Ectodermal cell (in vitro differentiated cells): ENCODE results near the gene CSAD.

Experiments
- H3K27ac ChIP-seq: 2 replicates; pipeline ENCODE4 v1.7.0; 2013; ENCODE audit warnings: mild to moderate bottlenecking, low read depth, low read length; ENCODE audit not compliant: insufficient read depth, poor library complexity, severe bottlenecking
- H3K27me3 ChIP-seq: 2 replicates; pipeline ENCODE4 v1.7.0; 2013; ENCODE audit warnings: mild to moderate bottlenecking, low read length; ENCODE audit not compliant: insufficient read depth, control insufficient read depth, poor library complexity, severe bottlenecking
- H3K36me3 ChIP-seq: one replicate; pipeline ENCODE4 v1.7.0; 2013; ENCODE audit warnings: low read length; ENCODE audit not compliant: control insufficient read depth, insufficient read depth
- H3K4me1 ChIP-seq: one replicate; pipeline ENCODE4 v1.7.0; 2013; ENCODE audit warnings: low read length; ENCODE audit not compliant: control insufficient read depth, insufficient read depth
- H3K4me3 ChIP-seq: 2 replicates; pipeline ENCODE4 v1.7.0; 2013; ENCODE audit warnings: low read depth, low read length, control low read depth; ENCODE audit not compliant: insufficient read depth
- H3K9me3 ChIP-seq: 2 replicates; pipeline ENCODE4 v1.7.0; 2013; ENCODE audit warnings: mild to moderate bottlenecking, low read length, moderate library complexity; ENCODE audit not compliant: control insufficient read depth
- WGBS, 2 experiments: methylation state at CpG; one replicate each; pipeline ENCODE4 v1.1.7; 2013; ENCODE audit warnings: missing lambda C conversion rate in 2 of 2; 5-methylcytosine and 5-hydroxymethylcytosine counted together

The CSAD gene

DNA sequence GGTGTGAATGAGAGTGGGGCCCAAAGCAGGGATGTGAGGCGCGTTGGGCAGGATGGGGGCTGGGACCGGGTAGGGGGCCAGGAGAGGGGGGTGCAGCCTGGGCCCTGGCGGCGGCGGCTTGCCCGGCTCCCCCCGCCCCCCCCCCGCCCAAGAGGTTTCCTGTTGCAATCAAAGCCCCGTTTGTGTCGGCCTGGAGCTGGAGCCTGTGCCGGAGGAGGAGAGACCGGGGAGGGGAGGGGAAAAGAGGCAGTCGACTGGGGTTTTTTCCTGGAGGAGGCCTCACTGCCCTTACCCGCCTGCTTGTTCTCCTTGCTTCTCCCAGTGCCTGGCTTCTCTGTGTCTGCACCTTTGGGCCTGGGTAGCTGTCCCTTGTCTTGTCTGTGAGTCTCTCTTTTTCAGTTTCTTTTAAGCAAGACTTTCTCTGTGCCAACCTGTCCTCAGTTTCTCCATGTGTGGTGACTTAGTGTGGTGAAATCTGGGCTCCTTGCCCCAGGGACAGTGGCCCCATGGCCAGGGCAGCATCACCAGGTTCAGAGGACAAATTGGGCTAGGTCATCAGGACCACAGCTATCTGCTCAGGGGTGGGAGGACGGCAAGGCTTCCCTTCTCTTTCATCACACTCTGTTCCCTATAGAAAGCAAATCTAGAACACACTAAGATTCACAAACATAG lies 42.8 kb upstream of the CSAD start:
- no peaks in the 10 kb centered on the region for H3K9me3 ChIP-seq
- H3K4me1 ChIP-seq, result peaks cover 48% of the 10 kb centered on the region
- H3K27me3 ChIP-seq, result peaks cover 10% of the 10 kb centered on the region
- no peak overlapping the region for H3K4me3 ChIP-seq
- no peak overlapping the region for H3K27ac ChIP-seq
- H3K36me3 ChIP-seq, result no peaks in the 10 kb centered on the region
- 11 to 12% methylated on average over 16 of the region's 16 CpGs for WGBS, 2 experiments

GRCh38 chr12:53222806-53223261 lies 42.1 kb upstream of the CSAD start:
- peaks cover 10% of the 10 kb centered on the region for H3K27me3 ChIP-seq
- no peaks in the 10 kb centered on the region for H3K9me3 ChIP-seq
- WGBS, 2 experiments, result 39 to 48% methylated on average over 4 of the region's 4 CpGs
- no peaks in the 10 kb centered on the region for H3K36me3 ChIP-seq
- no peak overlapping the region for H3K27ac ChIP-seq
- peak overlapping the region; percentile 33 for H3K4me3 ChIP-seq
- H3K4me1 ChIP-seq, result peaks cover 55% of the 10 kb centered on the region

GRCh38 chr12:53222170-53222721 lies 41.5 kb upstream of the CSAD start:
- Histone ChIP-seq H3K27me3 (peaks cover 11% of the 10 kb centered on the region), H3K36me3 (no peaks in the 10 kb centered on the region), H3K4me1 (peaks cover 60% of the 10 kb centered on the region), H3K4me3 (peak overlapping the region; percentile 33), H3K27ac (peak overlapping the region; percentile 92), H3K9me3 (no peaks in the 10 kb centered on the region)
- WGBS, 2 experiments, result 29 to 36% methylated on average over 4 of the region's 5 CpGs

DNA sequence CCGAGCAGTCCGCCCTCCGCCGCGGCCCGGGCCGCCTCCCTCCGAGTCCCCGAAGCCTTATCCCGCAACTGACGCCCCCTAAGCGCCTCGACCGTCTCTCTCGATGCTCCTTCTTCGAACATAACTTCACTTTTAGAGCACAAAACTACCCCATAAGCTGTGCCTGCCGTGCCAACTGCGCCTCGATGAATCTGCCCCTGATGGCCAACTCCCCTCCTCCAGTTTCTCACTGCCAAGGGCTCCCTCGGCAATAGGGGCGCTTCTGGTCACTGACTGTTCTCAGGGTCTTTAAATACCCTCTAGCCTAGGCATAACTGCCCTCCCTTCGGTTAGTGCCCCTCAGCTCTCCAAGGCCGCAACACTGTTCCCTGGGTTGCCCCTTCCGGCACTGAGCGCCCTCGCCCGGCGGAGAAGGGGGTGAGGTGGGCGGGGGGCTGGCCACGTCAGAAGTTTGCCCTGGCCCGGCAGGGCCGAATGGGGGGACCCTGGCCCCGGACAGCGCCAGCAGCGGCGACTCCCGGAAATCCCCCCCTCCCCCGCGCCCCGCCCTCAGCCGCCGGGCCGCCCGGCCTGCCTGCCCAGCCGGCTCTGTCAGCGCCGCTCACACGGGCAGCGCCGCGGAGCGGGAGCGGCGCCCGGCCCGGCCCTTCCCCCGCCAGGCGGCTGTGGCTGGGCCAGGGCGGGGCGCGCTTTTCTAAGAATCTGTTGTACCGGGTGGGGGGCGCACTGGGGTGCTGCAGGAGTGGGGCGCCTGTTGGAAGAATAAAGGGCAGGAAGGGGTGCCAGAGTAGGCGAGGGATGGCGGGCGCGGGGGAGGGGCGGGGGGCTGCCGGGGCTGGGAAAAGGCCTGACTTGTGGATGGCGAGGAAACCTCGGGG lies 40.7 kb upstream of the CSAD start:
- WGBS, 2 experiments, result 0 to 1% methylated on average over 72 of the region's 72 CpGs
- Histone ChIP-seq H3K27ac (peak overlapping the region; percentile 92), H3K9me3 (no peaks in the 10 kb centered on the region), H3K4me3 (peak overlapping the region; percentile 33), H3K27me3 (peaks cover 16% of the 10 kb centered on the region), H3K4me1 (peaks cover 68% of the 10 kb centered on the region), H3K36me3 (no peaks in the 10 kb centered on the region)

GRCh38 chr12:53220694-53221202 lies 40.0 kb upstream of the CSAD start:
- peaks cover 16% of the 10 kb centered on the region for H3K27me3 ChIP-seq
- H3K9me3 ChIP-seq, result no peaks in the 10 kb centered on the region
- peak overlapping the region; percentile 92 for H3K27ac ChIP-seq
- WGBS, 2 experiments, result 0% methylated on average over 42 of the region's 42 CpGs
- H3K4me1 ChIP-seq, result peaks cover 70% of the 10 kb centered on the region
- peak overlapping the region; percentile 72 for H3K4me3 ChIP-seq
- no peaks in the 10 kb centered on the region for H3K36me3 ChIP-seq

- Histone ChIP-seq H3K27me3 (peaks cover 16% of the 10 kb centered on the region), H3K4me3 (peak overlapping the region; percentile 72), H3K27ac (peak overlapping the region; percentile 73), H3K36me3 (no peaks in the 10 kb centered on the region), H3K4me1 (peaks cover 64% of the 10 kb centered on the region), H3K9me3 (no peaks in the 10 kb centered on the region)
- WGBS, 2 experiments, result 0% methylated on average over 49 to 52 of the region's 53 CpGs
Measured at GRCh38 chr12:53219956-53220693, 39.4 kb upstream of the CSAD start.

DNA sequence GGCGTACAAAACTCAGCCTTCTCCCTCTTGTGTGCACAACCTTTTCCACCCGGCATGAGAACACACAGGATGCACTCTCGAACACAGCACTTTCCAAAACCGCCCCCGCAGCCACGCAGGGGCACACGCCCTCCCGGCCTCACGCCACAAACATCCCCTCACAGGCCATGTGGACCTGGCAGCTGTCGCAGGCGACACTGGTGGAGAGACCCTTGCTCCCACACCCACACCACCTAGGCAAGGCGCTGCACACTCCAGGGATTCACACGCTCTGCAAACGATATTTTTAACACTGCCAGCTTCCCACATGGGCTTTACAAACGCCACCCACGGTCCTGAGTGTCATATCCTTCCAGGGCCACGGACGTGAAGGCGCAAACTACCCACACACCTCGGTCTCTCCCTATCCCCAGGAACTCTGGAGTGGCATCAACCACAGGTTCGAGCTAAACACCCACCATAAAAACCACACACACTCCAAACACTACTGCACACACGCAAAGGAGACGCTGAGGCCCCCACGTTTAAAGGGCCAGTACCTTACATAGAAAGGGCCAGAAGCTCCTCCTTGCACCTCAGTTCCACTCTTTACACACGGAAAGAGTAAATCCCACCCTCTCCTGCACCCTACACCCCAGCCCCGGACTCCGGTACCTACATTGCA lies 38.7 kb upstream of the CSAD start:
- 1 to 2% methylated on average over 27 of the region's 27 CpGs for WGBS, 2 experiments
- no peak overlapping the region for H3K27ac ChIP-seq
- peaks cover 3% of the 10 kb centered on the region for H3K36me3 ChIP-seq
- H3K4me1 ChIP-seq, result peaks cover 57% of the 10 kb centered on the region
- peak overlapping the region; percentile 72 for H3K4me3 ChIP-seq
- H3K27me3 ChIP-seq, result peaks cover 16% of the 10 kb centered on the region
- no peaks in the 10 kb centered on the region for H3K9me3 ChIP-seq

GRCh38 chr12:53218551-53219291 lies 38.0 kb upstream of the CSAD start:
- Histone ChIP-seq H3K36me3 (peaks cover 9% of the 10 kb centered on the region), H3K27me3 (peaks cover 16% of the 10 kb centered on the region), H3K4me3 (peak overlapping the region; percentile 72), H3K9me3 (no peaks in the 10 kb centered on the region), H3K27ac (no peak overlapping the region), H3K4me1 (peaks cover 50% of the 10 kb centered on the region)
- WGBS, 2 experiments, result 2 to 3% methylated on average over 25 to 30 of the region's 30 CpGs

- Histone ChIP-seq H3K4me1 (peaks cover 42% of the 10 kb centered on the region), H3K9me3 (no peaks in the 10 kb centered on the region), H3K4me3 (peak overlapping the region; percentile 72), H3K27ac (peak overlapping the region; percentile 39), H3K36me3 (peaks cover 9% of the 10 kb centered on the region), H3K27me3 (peaks cover 16% of the 10 kb centered on the region)
- WGBS, 2 experiments, result 10 to 13% methylated on average over 3 of the region's 3 CpGs
Measured at GRCh38 chr12:53217931-53218307, 37.2 kb upstream of the CSAD start.
